Measurements from ENCODE around the gene SORCS1.

DNA sequence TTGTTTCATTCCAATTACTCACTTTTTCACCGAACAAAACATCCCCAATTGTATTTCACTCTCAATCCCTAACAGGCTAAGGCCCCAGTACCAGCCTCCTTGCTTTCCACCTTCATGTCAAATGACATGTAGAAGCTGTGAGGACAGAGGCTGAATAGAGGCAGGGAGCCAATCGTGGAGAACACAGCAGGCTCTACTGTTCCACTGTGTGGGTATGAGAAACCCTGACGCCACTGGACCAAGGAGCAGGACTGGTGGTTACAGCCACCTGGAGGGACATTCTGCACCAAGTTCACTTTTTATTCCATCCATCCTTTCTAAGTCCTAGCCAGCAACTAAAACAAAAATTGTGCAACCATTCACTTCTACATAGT, 502.8 kb downstream of the SORCS1 start:
- no peak for TF ChIP-seq CTCF (IDR thresholded peaks at IDR 0.05)
- no peak for TF ChIP-seq POLR2A (IDR thresholded peaks at IDR 0.05)

Measured in tibial nerve (tissue), 3 donors.